Astrocyte (in vitro differentiated cells and primary cell): ENCODE data around the gene PODN. TPM values are rescaled to one million over a fixed set of nuclear protein-coding genes. Genes with fewer than 3 reads are reported as not detected.

Experiments used
- DNase-seq: peaks from one replicate; pipeline ENCODE4 v3.0.0-alpha.2; 2010; ENCODE audit warnings: low read depth
- FAIRE-seq: peaks from 2 replicates; lab custom pipeline; 2011; peaks lifted over from hg19 to GRCh38; lab: Jason Lieb, UNC
- H2AFZ ChIP-seq: 2 replicates; pipeline ENCODE4 v1.6.0; 2012; ENCODE audit warnings: low read depth, low read length, inconsistent platforms
- H3K27ac ChIP-seq: 2 replicates; pipeline ENCODE4 v1.5.1; 2011; ENCODE audit warnings: low read depth, low read length, inconsistent platforms
- H3K27me3 ChIP-seq: 2 replicates; pipeline ENCODE4 v1.6.0; 2011; ENCODE audit warnings: low read length, inconsistent platforms; ENCODE audit not compliant: insufficient read depth
- H3K36me3 ChIP-seq: 2 replicates; pipeline ENCODE4 v1.5.1; 2011; ENCODE audit warnings: low read length, inconsistent platforms; ENCODE audit not compliant: insufficient read depth
- H3K4me1 ChIP-seq: 2 replicates; pipeline ENCODE4 v1.5.1; 2011; ENCODE audit warnings: low read length, inconsistent platforms; ENCODE audit not compliant: insufficient read depth
- H3K4me2 ChIP-seq: 2 replicates; pipeline ENCODE4 v1.6.0; 2012; ENCODE audit warnings: low read length, inconsistent platforms
- H3K4me3 ChIP-seq: 2 replicates; pipeline ENCODE4 v1.5.1; 2011; ENCODE audit warnings: low read depth, mild to moderate bottlenecking, low read length, inconsistent platforms; ENCODE audit not compliant: insufficient read depth
- H3K79me2 ChIP-seq: 2 replicates; pipeline ENCODE4 v1.6.0; 2012; ENCODE audit warnings: mild to moderate bottlenecking, low read length, inconsistent platforms; ENCODE audit not compliant: insufficient read depth
- H3K9ac ChIP-seq: 2 replicates; pipeline ENCODE4 v1.6.0; 2012; ENCODE audit warnings: mild to moderate bottlenecking, low read length, inconsistent platforms
- H3K9me3 ChIP-seq: 2 replicates; pipeline ENCODE4 v1.5.1; 2012; ENCODE audit warnings: low read depth, mild to moderate bottlenecking, low read length, inconsistent platforms; ENCODE audit not compliant: insufficient read depth
- H4K20me1 ChIP-seq: 2 replicates; pipeline ENCODE4 v1.6.0; 2012; ENCODE audit warnings: low read length, inconsistent platforms; ENCODE audit not compliant: insufficient read depth
- H3K27ac Mint-ChIP-seq: one replicate; pipeline ENCODE4 v1.8.0; 2021; ENCODE audit warnings: mild to moderate bottlenecking, mixed read lengths; ENCODE audit not compliant: unreplicated experiment
- H3K27me3 Mint-ChIP-seq: one replicate; pipeline ENCODE4 v1.8.0; 2021; ENCODE audit warnings: low read depth, mixed read lengths; ENCODE audit not compliant: unreplicated experiment
- H3K36me3 Mint-ChIP-seq: one replicate; pipeline ENCODE4 v1.8.0; 2021; ENCODE audit warnings: low read depth, mixed read lengths; ENCODE audit not compliant: unreplicated experiment
- H3K4me1 Mint-ChIP-seq: one replicate; pipeline ENCODE4 v1.8.0; 2021; ENCODE audit warnings: low read depth, mixed read lengths; ENCODE audit not compliant: unreplicated experiment
- H3K4me3 Mint-ChIP-seq: one replicate; pipeline ENCODE4 v1.8.0; 2021; ENCODE audit warnings: mild to moderate bottlenecking, moderate library complexity, mixed read lengths; ENCODE audit not compliant: unreplicated experiment
- H3K9me3 Mint-ChIP-seq: one replicate; pipeline ENCODE4 v1.8.0; 2021; ENCODE audit warnings: mild to moderate bottlenecking, mixed read lengths; ENCODE audit not compliant: unreplicated experiment
- CTCF ChIP-seq: IDR thresholded peaks from 2 replicates; pipeline ENCODE4 v1.5.1; 2011; ENCODE audit warnings: low read depth, mild to moderate bottlenecking, inconsistent platforms, low read length, moderate library complexity; ENCODE audit not compliant: insufficient read depth
- EZH2 ChIP-seq: IDR thresholded peaks from 2 replicates; pipeline ENCODE4 v1.6.1; 2012; ENCODE audit warnings: mild to moderate bottlenecking, low read length, inconsistent platforms; ENCODE audit not compliant: insufficient read depth
- total RNA-seq: library from RNA; stranded (reverse); gene quantifications from 2 replicates; pipeline ENCODE4 v1.2.1, GENCODE V29; 2021

Gene PODN
- total RNA-seq, 1 donor from 2014 or later = 2.6 TPM

GRCh38 chr1:53025034-53025768 is 36.8 kb upstream of the PODN start:
- Histone ChIP-seq H3K4me2 (peak overlapping the region; percentile 25), H3K27me3 (no peaks in the 10 kb centered on the region), H3K4me3 (no peak overlapping the region), H3K9ac (no peak overlapping the region), H3K9me3 (no peaks in the 10 kb centered on the region), H3K79me2 (peaks cover 51% of the 10 kb centered on the region), H4K20me1 (peaks cover 31% of the 10 kb centered on the region), H3K36me3 (no peaks in the 10 kb centered on the region), H2AFZ (no peak overlapping the region), H3K4me1 (peaks cover 8% of the 10 kb centered on the region), H3K27ac (no peak overlapping the region)
- no peak overlapping the region for H3K27ac Mint-ChIP-seq
- no peaks in the 10 kb centered on the region for H3K27me3 Mint-ChIP-seq
- no peak overlapping the region for H3K4me3 Mint-ChIP-seq
- H3K4me1 Mint-ChIP-seq = no peaks in the 10 kb centered on the region
- peaks cover 5% of the 10 kb centered on the region for H3K36me3 Mint-ChIP-seq
- no peaks in the 10 kb centered on the region for H3K9me3 Mint-ChIP-seq
- FAIRE-seq (no peak), DNase-seq (peak; percentile 70)
- TF ChIP-seq CTCF (no peak), EZH2 (no peak)

- H3K27ac ChIP-seq = no peak overlapping the region
- no peaks in the 10 kb centered on the region for H3K36me3 ChIP-seq
- no peaks in the 10 kb centered on the region for H3K27me3 ChIP-seq
- Mint-ChIP-seq H3K4me1 (no peaks in the 10 kb centered on the region), H3K4me3 (no peak overlapping the region), H3K27ac (no peak overlapping the region), H3K27me3 (no peaks in the 10 kb centered on the region), H3K9me3 (no peaks in the 10 kb centered on the region), H3K36me3 (peaks cover 5% of the 10 kb centered on the region)
- DNase-seq (no peak), FAIRE-seq (no peak)
- H2AFZ ChIP-seq = no peak overlapping the region
- H3K9me3 ChIP-seq = no peaks in the 10 kb centered on the region
- no peak for TF ChIP-seq CTCF
- no peak for TF ChIP-seq EZH2
- no peak overlapping the region for H3K9ac ChIP-seq
- H3K4me1 ChIP-seq = peaks cover 8% of the 10 kb centered on the region
- peaks cover 47% of the 10 kb centered on the region for H3K79me2 ChIP-seq
- H3K4me3 ChIP-seq = no peak overlapping the region
- H3K4me2 ChIP-seq = no peak overlapping the region
- H4K20me1 ChIP-seq = peaks cover 31% of the 10 kb centered on the region
These were observed 36.3 kb upstream of the PODN start for GRCh38 chr1:53025769-53026112.

GRCh38 chr1:53026254-53026653 is 35.8 kb upstream of the PODN start:
- Histone ChIP-seq H3K36me3 (no peaks in the 10 kb centered on the region), H3K9me3 (no peaks in the 10 kb centered on the region), H3K9ac (no peak overlapping the region), H4K20me1 (peaks cover 34% of the 10 kb centered on the region), H3K27me3 (no peaks in the 10 kb centered on the region), H3K4me2 (no peak overlapping the region), H3K79me2 (peaks cover 45% of the 10 kb centered on the region), H3K4me1 (peaks cover 8% of the 10 kb centered on the region), H3K4me3 (no peak overlapping the region), H3K27ac (no peak overlapping the region), H2AFZ (no peak overlapping the region)
- H3K9me3 Mint-ChIP-seq = no peaks in the 10 kb centered on the region
- FAIRE-seq (no peak), DNase-seq (no peak)
- no peaks in the 10 kb centered on the region for H3K27me3 Mint-ChIP-seq
- no peak overlapping the region for H3K4me3 Mint-ChIP-seq
- H3K36me3 Mint-ChIP-seq = peaks cover 5% of the 10 kb centered on the region
- H3K27ac Mint-ChIP-seq = no peak overlapping the region
- TF ChIP-seq EZH2 (no peak), CTCF (no peak)
- H3K4me1 Mint-ChIP-seq = no peaks in the 10 kb centered on the region
